ENCODE data around the gene ACAP2.
"Not testable (repeated sequence)": the region's sequence is repeated elsewhere in the genome, so short reads cannot be mapped to it uniquely, and the experiment has no call there.

The ACAP2 gene

GRCh38 chr3:195238081-195238571, 204.7 kb downstream of the ACAP2 start:
- in situ Hi-C loops (cut with MboI; ENCODE audit: low pct_unique_long_range_greater_than_20kb, low sequenced_read_pairs), result no loop called here

GRCh38 chr3:195236801-195237570, 205.8 kb downstream of the ACAP2 start:
- no peak for DNase-seq
- in situ Hi-C loops (cut with MboI; ENCODE audit: low pct_unique_long_range_greater_than_20kb, low sequenced_read_pairs), result no loop called here

More at GRCh38 chr3:195238081-195238571, 204.7 kb downstream of the ACAP2 start:
- DNase-seq, result no peak

- in situ Hi-C loops (cut with MboI; ENCODE audit: low pct_unique_long_range_greater_than_20kb, low sequenced_read_pairs), result no loop called here
- no peak for DNase-seq
These were observed 206.6 kb downstream of the ACAP2 start for GRCh38 chr3:195236076-195236798.

DNA sequence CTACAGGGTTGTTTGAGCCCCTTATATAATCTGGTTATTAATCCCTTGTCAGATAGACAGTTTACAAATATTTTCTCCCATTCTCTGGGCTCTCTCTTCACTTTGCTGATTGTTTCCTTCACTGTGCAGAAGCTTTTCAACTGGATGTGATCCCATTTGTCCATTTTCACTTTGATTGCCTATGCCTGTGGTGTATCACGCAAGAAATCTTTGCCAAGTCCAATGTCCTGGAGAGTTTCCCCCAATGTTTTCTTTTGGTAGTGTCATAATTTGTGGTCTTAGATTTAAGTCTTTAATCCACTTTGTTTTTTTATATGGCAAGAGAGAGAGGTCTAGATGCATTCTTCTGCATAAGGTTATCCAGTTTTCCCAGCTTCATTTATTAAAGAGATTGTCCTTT, 212.6 kb downstream of the ACAP2 start:
- no peak for DNase-seq
- in situ Hi-C loops (cut with MboI; ENCODE audit: low pct_unique_long_range_greater_than_20kb, low sequenced_read_pairs), result no loop called here

DNA sequence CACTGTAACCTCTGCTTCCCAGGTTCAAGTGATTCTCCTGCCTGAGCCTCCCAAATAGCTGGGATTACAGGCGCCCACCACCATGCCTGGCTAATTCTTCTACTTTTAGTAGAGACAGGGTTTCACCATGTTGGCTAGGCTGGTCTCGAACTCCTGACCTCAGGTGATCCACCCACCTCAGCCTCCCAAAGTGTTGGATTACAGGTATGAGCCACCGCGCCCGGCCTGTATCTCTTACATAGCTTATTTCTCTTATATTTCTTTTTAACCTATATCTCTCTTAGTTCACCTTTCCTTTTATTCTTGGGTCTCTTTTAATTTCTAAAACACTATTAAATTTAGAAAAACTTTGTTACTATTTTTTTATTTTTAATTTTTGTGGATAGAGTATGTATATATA, 213.9 kb downstream of the ACAP2 start:
- DNase-seq; in situ Hi-C loops (cut with MboI; ENCODE audit: low pct_unique_long_range_greater_than_20kb, low sequenced_read_pairs): not testable (repeated sequence)

- in situ Hi-C loops (cut with MboI; ENCODE audit: low pct_unique_long_range_greater_than_20kb, low sequenced_read_pairs), result no loop called here
- no peak for DNase-seq
These were observed 214.9 kb downstream of the ACAP2 start for GRCh38 chr3:195227871-195228270.

- peak; percentile 70 for DNase-seq
- in situ Hi-C loops (cut with MboI; ENCODE audit: low pct_unique_long_range_greater_than_20kb, low sequenced_read_pairs), result no loop called here
These were observed 215.8 kb downstream of the ACAP2 start for GRCh38 chr3:195226900-195227447.

- in situ Hi-C loops (cut with MboI; ENCODE audit: low pct_unique_long_range_greater_than_20kb, low sequenced_read_pairs), result no loop called here
- DNase-seq, result no peak
These were observed 216.4 kb downstream of the ACAP2 start for GRCh38 chr3:195226445-195226844.

- no peak for DNase-seq
- in situ Hi-C loops (cut with MboI; ENCODE audit: low pct_unique_long_range_greater_than_20kb, low sequenced_read_pairs), result no loop called here
These were observed 217.7 kb downstream of the ACAP2 start for GRCh38 chr3:195224980-195225580.
